ENCODE measurements around the gene C5orf34. TPM values are rescaled to one million over a fixed set of nuclear protein-coding genes. Genes with fewer than 3 reads are reported as not detected.

Gene C5orf34
- total and polyA plus RNA-seq, 3 donors from 2014 or later, result 5.5 to 8.9 (median 8.5) TPM

Other genes starting within 250 kb of the C5orf34 start
- gene HMGCS1, start 201.7 kb downstream of the C5orf34 start, total RNA-seq, result 10 to 100 TPM; 27.2 to 42.9 TPM
- 47.5 TPM for gene HMGCS1, start 201.7 kb downstream of the C5orf34 start, polyA plus RNA-seq (ENCODE audit: insufficient read depth, low read depth, low replicate concordance)
- 1 to 10 TPM; 5.6 to 7.6 TPM for gene CCL28, start 102.8 kb downstream of the C5orf34 start, total RNA-seq
- gene CCL28, start 102.8 kb downstream of the C5orf34 start, polyA plus RNA-seq (ENCODE audit: insufficient read depth, low read depth, low replicate concordance), result 3.8 TPM
- gene TMEM267, start 31.3 kb downstream of the C5orf34 start, total RNA-seq, result 10 to 100 TPM in 1 of 2 donors, 1 to 10 TPM in 1; 8.1 to 21.0 TPM
- 8.3 TPM for gene TMEM267, start 31.3 kb downstream of the C5orf34 start, polyA plus RNA-seq (ENCODE audit: insufficient read depth, low read depth, low replicate concordance)
- 100 to 1,000 TPM; 103 to 117 TPM for gene PAIP1, start 41.9 kb upstream of the C5orf34 start, total RNA-seq
- 135 TPM for gene PAIP1, start 41.9 kb upstream of the C5orf34 start, polyA plus RNA-seq (ENCODE audit: insufficient read depth, low read depth, low replicate concordance)
- gene NNT, start 88.0 kb upstream of the C5orf34 start, total RNA-seq, result 10 to 100 TPM; 32.1 to 55.0 TPM
- 25.4 TPM for gene NNT, start 88.0 kb upstream of the C5orf34 start, polyA plus RNA-seq (ENCODE audit: insufficient read depth, low read depth, low replicate concordance)